Measurements from ENCODE around the gene CACNA2D4.

The CACNA2D4 gene

GRCh38 chr12:1878214-1878613 lies 40.2 kb downstream of the CACNA2D4 start:
- Histone ChIP-seq H2BK12ac (ENCODE audit: low read length in 2 of 2) (no peak overlapping the region), H3K4me3 (ENCODE audit: insufficient read depth in 1 of 2, low read depth in 1 of 2, low read length in 2 of 2) (no peak overlapping the region), H3K79me1 (replicated peaks; ENCODE audit: low read length, poor library complexity, severe bottlenecking) (no peaks in the 10 kb centered on the region), H4K8ac (ENCODE audit: low read length) (no peak overlapping the region), H3K4me2 (ENCODE audit: low read length, poor library complexity, severe bottlenecking) (no peak overlapping the region), H3K9ac (ENCODE audit: low read length) (no peak overlapping the region), H3K36me3 (ENCODE audit: control insufficient read depth in 1 of 2, insufficient read depth in 2 of 2, low read depth in 1 of 2, low read length in 2 of 2) (no peaks in the 10 kb centered on the region), H2BK120ac (ENCODE audit: low read depth, low read length) (no peak overlapping the region), H3K4me1 (ENCODE audit: control insufficient read depth, insufficient read depth, low read depth, low read length) (peaks cover 1% of the 10 kb centered on the region), H3K23ac (ENCODE audit: low read length in 2 of 2) (no peak overlapping the region), H2BK15ac (ENCODE audit: low read depth, poor library complexity, severe bottlenecking) (no peak overlapping the region), H3K27me3 (ENCODE audit: control insufficient read depth in 1 of 2, insufficient read depth in 1 of 2, low read length in 2 of 2) (peaks cover 21 to 90% of the 10 kb centered on the region in 2 experiments), H3K4ac (ENCODE audit: low read depth in 1 of 2, low read length in 2 of 2) (no peak overlapping the region), H4K91ac (ENCODE audit: low read length) (no peak overlapping the region), H2BK5ac (ENCODE audit: low read depth, low read length, poor library complexity, severe bottlenecking) (no peak overlapping the region), H3K18ac (ENCODE audit: low read depth in 1 of 2, low read length in 2 of 2) (no peak overlapping the region), H3K14ac (ENCODE audit: low read length in 2 of 2) (no peak overlapping the region), H3K9me3 (ENCODE audit: control insufficient read depth, low read length) (peaks cover 7% of the 10 kb centered on the region), H3K27ac (ENCODE audit: low read length, poor library complexity, severe bottlenecking) (no peak overlapping the region), H2AK5ac (ENCODE audit: low read length, severe bottlenecking) (no peak overlapping the region), H2AFZ (ENCODE audit: low read depth, low read length) (no peak overlapping the region)
- DNase-seq: no peak
- 90% methylated on average over 9 of the region's 10 CpGs for WGBS

- Histone ChIP-seq H2BK15ac (ENCODE audit: low read depth, poor library complexity, severe bottlenecking) (no peak overlapping the region), H4K8ac (ENCODE audit: low read length) (no peak overlapping the region), H3K9me3 (ENCODE audit: control insufficient read depth, low read length) (peaks cover 7% of the 10 kb centered on the region), H2BK5ac (ENCODE audit: low read depth, low read length, poor library complexity, severe bottlenecking) (no peak overlapping the region), H3K9ac (ENCODE audit: low read length) (no peak overlapping the region), H2BK120ac (ENCODE audit: low read depth, low read length) (no peak overlapping the region), H3K27me3 (ENCODE audit: control insufficient read depth in 1 of 2, insufficient read depth in 1 of 2, low read length in 2 of 2) (peaks cover 24 to 91% of the 10 kb centered on the region in 2 experiments), H2BK12ac (ENCODE audit: low read length in 2 of 2) (no peak overlapping the region), H3K27ac (ENCODE audit: low read length, poor library complexity, severe bottlenecking) (no peak overlapping the region), H3K4ac (ENCODE audit: low read depth in 1 of 2, low read length in 2 of 2) (no peak overlapping the region), H3K36me3 (ENCODE audit: control insufficient read depth in 1 of 2, insufficient read depth in 2 of 2, low read depth in 1 of 2, low read length in 2 of 2) (no peaks in the 10 kb centered on the region), H3K4me2 (ENCODE audit: low read length, poor library complexity, severe bottlenecking) (no peak overlapping the region), H3K23ac (ENCODE audit: low read length in 2 of 2) (no peak overlapping the region), H3K79me1 (replicated peaks; ENCODE audit: low read length, poor library complexity, severe bottlenecking) (no peaks in the 10 kb centered on the region), H2AFZ (ENCODE audit: low read depth, low read length) (no peak overlapping the region), H3K4me3 (ENCODE audit: insufficient read depth in 1 of 2, low read depth in 1 of 2, low read length in 2 of 2) (no peak overlapping the region), H3K18ac (ENCODE audit: low read depth in 1 of 2, low read length in 2 of 2) (no peak overlapping the region), H3K14ac (ENCODE audit: low read length in 2 of 2) (no peak overlapping the region), H3K4me1 (ENCODE audit: control insufficient read depth, insufficient read depth, low read depth, low read length) (peaks cover 1% of the 10 kb centered on the region), H4K91ac (ENCODE audit: low read length) (no peak overlapping the region), H2AK5ac (ENCODE audit: low read length, severe bottlenecking) (no peak overlapping the region)
- WGBS: 87% methylated on average over 8 of the region's 8 CpGs
- DNase-seq: no peak
Observed at GRCh38 chr12:1877169-1877878, 41.1 kb downstream of the CACNA2D4 start.

GRCh38 chr12:1876086-1876485 lies 42.4 kb downstream of the CACNA2D4 start:
- Histone ChIP-seq H3K79me1 (replicated peaks; ENCODE audit: low read length, poor library complexity, severe bottlenecking) (no peaks in the 10 kb centered on the region), H2AFZ (ENCODE audit: low read depth, low read length) (no peak overlapping the region), H3K4ac (ENCODE audit: low read depth in 1 of 2, low read length in 2 of 2) (no peak overlapping the region), H4K91ac (ENCODE audit: low read length) (no peak overlapping the region), H3K4me1 (ENCODE audit: control insufficient read depth, insufficient read depth, low read depth, low read length) (peaks cover 1% of the 10 kb centered on the region), H2BK12ac (ENCODE audit: low read length in 2 of 2) (no peak overlapping the region), H3K27ac (ENCODE audit: low read length, poor library complexity, severe bottlenecking) (no peak overlapping the region), H3K4me3 (ENCODE audit: insufficient read depth in 1 of 2, low read depth in 1 of 2, low read length in 2 of 2) (no peak overlapping the region), H3K18ac (ENCODE audit: low read depth in 1 of 2, low read length in 2 of 2) (no peak overlapping the region), H2BK120ac (ENCODE audit: low read depth, low read length) (no peak overlapping the region), H2BK5ac (ENCODE audit: low read depth, low read length, poor library complexity, severe bottlenecking) (no peak overlapping the region), H4K8ac (ENCODE audit: low read length) (no peak overlapping the region), H2BK15ac (ENCODE audit: low read depth, poor library complexity, severe bottlenecking) (no peak overlapping the region), H3K9me3 (ENCODE audit: control insufficient read depth, low read length) (peaks cover 7% of the 10 kb centered on the region), H2AK5ac (ENCODE audit: low read length, severe bottlenecking) (no peak overlapping the region), H3K9ac (ENCODE audit: low read length) (no peak overlapping the region), H3K27me3 (ENCODE audit: control insufficient read depth in 1 of 2, insufficient read depth in 1 of 2, low read length in 2 of 2) (peaks cover 24 to 85% of the 10 kb centered on the region in 2 experiments), H3K23ac (ENCODE audit: low read length in 2 of 2) (no peak overlapping the region), H3K14ac (ENCODE audit: low read length in 2 of 2) (no peak overlapping the region), H3K4me2 (ENCODE audit: low read length, poor library complexity, severe bottlenecking) (no peak overlapping the region), H3K36me3 (ENCODE audit: control insufficient read depth in 1 of 2, insufficient read depth in 2 of 2, low read depth in 1 of 2, low read length in 2 of 2) (no peaks in the 10 kb centered on the region)
- 86% methylated on average over 1 of the region's 3 CpGs for WGBS
- DNase-seq: no peak

GRCh38 chr12:1875608-1876007 lies 42.8 kb downstream of the CACNA2D4 start:
- Histone ChIP-seq H2BK120ac (ENCODE audit: low read depth, low read length) (no peak overlapping the region), H3K79me1 (replicated peaks; ENCODE audit: low read length, poor library complexity, severe bottlenecking) (no peaks in the 10 kb centered on the region), H3K4me2 (ENCODE audit: low read length, poor library complexity, severe bottlenecking) (no peak overlapping the region), H3K4ac (ENCODE audit: low read depth in 1 of 2, low read length in 2 of 2) (no peak overlapping the region), H3K4me3 (ENCODE audit: insufficient read depth in 1 of 2, low read depth in 1 of 2, low read length in 2 of 2) (no peak overlapping the region), H3K27ac (ENCODE audit: low read length, poor library complexity, severe bottlenecking) (no peak overlapping the region), H2BK15ac (ENCODE audit: low read depth, poor library complexity, severe bottlenecking) (no peak overlapping the region), H3K9ac (ENCODE audit: low read length) (no peak overlapping the region), H2BK12ac (ENCODE audit: low read length in 2 of 2) (no peak overlapping the region), H2AK5ac (ENCODE audit: low read length, severe bottlenecking) (no peak overlapping the region), H4K91ac (ENCODE audit: low read length) (no peak overlapping the region), H3K27me3 (ENCODE audit: control insufficient read depth in 1 of 2, insufficient read depth in 1 of 2, low read length in 2 of 2) (peaks cover 24 to 80% of the 10 kb centered on the region in 2 experiments), H4K8ac (ENCODE audit: low read length) (no peak overlapping the region), H2AFZ (ENCODE audit: low read depth, low read length) (no peak overlapping the region), H3K18ac (ENCODE audit: low read depth in 1 of 2, low read length in 2 of 2) (no peak overlapping the region), H2BK5ac (ENCODE audit: low read depth, low read length, poor library complexity, severe bottlenecking) (no peak overlapping the region), H3K4me1 (ENCODE audit: control insufficient read depth, insufficient read depth, low read depth, low read length) (peaks cover 1% of the 10 kb centered on the region), H3K9me3 (ENCODE audit: control insufficient read depth, low read length) (peaks cover 7% of the 10 kb centered on the region), H3K14ac (ENCODE audit: low read length in 2 of 2) (no peak overlapping the region), H3K36me3 (ENCODE audit: control insufficient read depth in 1 of 2, insufficient read depth in 2 of 2, low read depth in 1 of 2, low read length in 2 of 2) (no peaks in the 10 kb centered on the region), H3K23ac (ENCODE audit: low read length in 2 of 2) (no peak overlapping the region)
- no peak for DNase-seq
- 93% methylated on average over 6 of the region's 6 CpGs for WGBS

All from mesenchymal stem cell (in vitro differentiated cells and primary cell).